Measurements from ENCODE around the gene NELL2.

- TF ChIP-seq POLR2A (IDR thresholded peaks at IDR 0.05) (no peak), EP300 (IDR thresholded peaks at IDR 0.05) (no peak)
Measured at GRCh38 chr12:44497044-44497443, 379.1 kb downstream of the NELL2 start.

Measured in stomach (tissue), 4 donors.